GM12874 (cell line): ENCODE measurements around the gene LRP4.

Source experiments
- TF ChIP-seq, protein P1 (sequence below): IDR thresholded peaks from 2 replicates; pipeline ENCODE4 v1.5.1; 2011; ENCODE audit warnings: low read depth, mild to moderate bottlenecking, control low read depth, low read length, moderate library complexity; ENCODE audit not compliant: insufficient read depth

The LRP4 gene

GRCh38 chr11:46896719-46897406, 21.5 kb downstream of the LRP4 start:
- TF ChIP-seq, protein P1, sequence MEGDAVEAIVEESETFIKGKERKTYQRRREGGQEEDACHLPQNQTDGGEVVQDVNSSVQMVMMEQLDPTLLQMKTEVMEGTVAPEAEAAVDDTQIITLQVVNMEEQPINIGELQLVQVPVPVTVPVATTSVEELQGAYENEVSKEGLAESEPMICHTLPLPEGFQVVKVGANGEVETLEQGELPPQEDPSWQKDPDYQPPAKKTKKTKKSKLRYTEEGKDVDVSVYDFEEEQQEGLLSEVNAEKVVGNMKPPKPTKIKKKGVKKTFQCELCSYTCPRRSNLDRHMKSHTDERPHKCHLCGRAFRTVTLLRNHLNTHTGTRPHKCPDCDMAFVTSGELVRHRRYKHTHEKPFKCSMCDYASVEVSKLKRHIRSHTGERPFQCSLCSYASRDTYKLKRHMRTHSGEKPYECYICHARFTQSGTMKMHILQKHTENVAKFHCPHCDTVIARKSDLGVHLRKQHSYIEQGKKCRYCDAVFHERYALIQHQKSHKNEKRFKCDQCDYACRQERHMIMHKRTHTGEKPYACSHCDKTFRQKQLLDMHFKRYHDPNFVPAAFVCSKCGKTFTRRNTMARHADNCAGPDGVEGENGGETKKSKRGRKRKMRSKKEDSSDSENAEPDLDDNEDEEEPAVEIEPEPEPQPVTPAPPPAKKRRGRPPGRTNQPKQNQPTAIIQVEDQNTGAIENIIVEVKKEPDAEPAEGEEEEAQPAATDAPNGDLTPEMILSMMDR, result peak; percentile 27; the same call in 1 of the 2 replicates

DNA sequence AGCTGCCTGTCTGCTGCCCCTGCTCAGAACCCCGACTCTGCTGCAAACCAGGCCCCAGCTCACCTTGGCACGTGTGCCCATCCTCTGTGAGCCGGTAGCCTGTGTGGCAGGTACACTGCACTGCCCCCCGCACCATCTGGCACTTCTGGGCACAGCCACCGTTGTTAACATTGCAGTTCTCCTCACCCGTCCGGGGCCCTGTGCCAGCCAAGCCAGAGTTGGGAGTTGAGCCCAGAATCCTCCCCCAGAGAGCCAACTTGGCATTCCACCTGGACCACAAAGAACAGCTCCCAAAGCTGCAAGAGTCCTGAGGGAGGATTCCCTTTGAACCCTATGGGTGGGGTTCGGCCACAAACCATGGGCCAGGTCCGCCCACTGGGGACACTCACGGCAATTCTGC, 22.5 kb downstream of the LRP4 start:
- TF ChIP-seq, protein P1, result no peak

GRCh38 chr11:46894961-46895360, 23.4 kb downstream of the LRP4 start:
- TF ChIP-seq, protein P1, result no peak

DNA sequence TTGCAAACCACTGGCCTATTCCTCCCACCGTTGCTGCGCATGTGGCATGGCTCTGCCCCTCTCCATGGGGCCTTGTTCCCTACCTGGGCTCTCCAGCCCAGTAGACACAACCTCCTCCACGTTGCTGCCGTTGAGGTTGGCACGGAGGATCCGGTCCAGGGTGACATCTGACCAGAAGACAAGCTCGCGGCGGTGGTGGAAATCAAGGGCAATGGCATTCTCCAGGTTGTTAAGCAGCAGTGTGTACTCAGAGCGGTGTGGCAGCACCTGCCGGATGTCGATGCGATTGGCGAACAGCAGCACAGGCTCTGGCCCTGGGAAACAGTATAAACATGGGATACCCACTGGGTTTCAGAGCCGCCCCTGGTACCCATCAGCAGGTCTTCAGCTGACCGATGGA, 23.8 kb downstream of the LRP4 start:
- TF ChIP-seq, protein P1, result no peak

DNA sequence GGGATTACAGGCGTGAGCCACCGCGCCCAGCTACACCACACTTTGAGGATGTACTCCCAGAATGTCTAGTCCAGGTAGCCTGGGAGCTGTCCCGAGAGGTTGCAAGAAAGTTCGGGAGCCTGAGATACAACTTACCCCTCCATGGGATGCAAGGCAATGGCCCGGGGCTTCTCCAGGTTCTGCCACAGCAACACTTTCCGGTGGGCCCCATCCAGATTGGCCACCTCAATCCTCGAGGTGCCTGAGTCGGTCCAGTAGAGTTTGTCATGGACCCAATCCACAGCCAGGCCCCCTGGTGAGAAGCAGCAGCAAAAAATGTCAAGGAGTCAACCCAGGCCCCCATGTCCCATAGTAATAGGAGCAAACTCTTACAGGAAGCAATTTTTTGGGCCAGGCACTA, 25.5 kb downstream of the LRP4 start:
- TF ChIP-seq, protein P1, result no peak

DNA sequence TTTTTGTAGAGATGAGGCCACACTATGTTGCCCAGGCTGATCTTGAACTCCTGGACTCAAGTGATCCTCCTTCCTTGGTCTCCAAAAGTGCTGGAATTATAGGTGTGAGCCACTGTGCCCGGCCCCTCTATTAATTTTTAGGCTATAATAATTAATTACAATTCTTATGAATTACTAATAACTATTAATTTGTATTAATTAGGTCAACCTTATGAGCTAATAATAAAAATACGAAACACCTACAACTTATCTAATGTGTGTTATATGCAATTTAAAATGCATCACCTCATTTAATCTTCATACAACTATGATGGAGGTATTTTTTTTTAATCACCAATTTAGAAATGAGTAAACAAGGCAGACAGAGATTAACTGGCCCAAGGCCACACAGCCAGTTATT, 26.2 kb downstream of the LRP4 start:
- TF ChIP-seq, protein P1, result no peak

- TF ChIP-seq, protein P1, result no peak
Measured at GRCh38 chr11:46890665-46891064, 27.7 kb downstream of the LRP4 start.
